NCI-H1694 (cell line): ENCODE data around the gene NXN.
"Not testable (repeated sequence)": the region's sequence is repeated elsewhere in the genome, so short reads cannot be mapped to it uniquely, and the experiment has no call there.

ENCODE experiments used
- DNase-seq: peaks from one replicate; lab custom pipeline; 2025; lab: John Stamatoyannopoulos, UW

NXN gene

GRCh38 chr17:953767-954166 is 25.8 kb downstream of the NXN start:
- DNase-seq = no peak

GRCh38 chr17:952592-952991 is 27.0 kb downstream of the NXN start:
- DNase-seq = not testable (repeated sequence)

DNA sequence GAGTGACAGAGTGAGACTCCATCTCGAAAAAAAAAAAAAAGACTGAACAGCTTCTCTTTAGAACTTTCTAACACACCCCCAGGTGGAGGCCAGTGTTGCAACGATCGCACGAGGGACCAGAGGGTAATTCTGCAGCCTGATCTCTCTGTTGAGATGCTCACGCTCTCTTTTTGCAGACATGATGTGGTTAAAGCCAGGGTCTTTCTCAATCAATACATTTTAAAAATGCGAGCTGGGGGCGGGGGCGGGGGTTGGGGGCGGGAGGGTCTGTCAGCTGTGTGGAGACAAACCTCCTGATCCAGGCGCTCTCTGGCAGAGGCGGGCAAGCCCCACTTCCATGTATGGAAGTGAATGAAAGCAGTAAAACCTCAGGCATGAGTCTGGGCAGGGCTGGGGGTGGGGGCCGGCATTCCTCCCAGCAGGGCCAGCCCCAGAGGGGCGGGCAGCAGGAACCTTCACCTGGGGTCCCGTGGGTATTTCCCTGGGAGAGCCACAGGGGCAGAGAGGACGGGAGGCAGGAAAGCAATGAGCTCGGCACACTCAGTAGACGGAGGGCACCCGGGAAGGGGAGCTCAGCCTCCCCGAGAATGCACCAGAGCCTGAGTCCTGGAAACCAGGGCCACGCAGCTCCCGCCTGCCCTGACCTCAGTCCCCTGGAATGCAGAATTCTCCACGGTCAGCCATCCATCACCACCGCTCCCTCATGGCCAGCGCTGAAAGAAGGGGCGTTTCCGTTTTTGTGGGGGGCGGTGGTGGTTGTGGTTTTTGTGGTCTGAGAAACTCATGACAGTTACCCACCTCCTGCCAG is 28.0 kb downstream of the NXN start:
- DNase-seq = no peak

DNA sequence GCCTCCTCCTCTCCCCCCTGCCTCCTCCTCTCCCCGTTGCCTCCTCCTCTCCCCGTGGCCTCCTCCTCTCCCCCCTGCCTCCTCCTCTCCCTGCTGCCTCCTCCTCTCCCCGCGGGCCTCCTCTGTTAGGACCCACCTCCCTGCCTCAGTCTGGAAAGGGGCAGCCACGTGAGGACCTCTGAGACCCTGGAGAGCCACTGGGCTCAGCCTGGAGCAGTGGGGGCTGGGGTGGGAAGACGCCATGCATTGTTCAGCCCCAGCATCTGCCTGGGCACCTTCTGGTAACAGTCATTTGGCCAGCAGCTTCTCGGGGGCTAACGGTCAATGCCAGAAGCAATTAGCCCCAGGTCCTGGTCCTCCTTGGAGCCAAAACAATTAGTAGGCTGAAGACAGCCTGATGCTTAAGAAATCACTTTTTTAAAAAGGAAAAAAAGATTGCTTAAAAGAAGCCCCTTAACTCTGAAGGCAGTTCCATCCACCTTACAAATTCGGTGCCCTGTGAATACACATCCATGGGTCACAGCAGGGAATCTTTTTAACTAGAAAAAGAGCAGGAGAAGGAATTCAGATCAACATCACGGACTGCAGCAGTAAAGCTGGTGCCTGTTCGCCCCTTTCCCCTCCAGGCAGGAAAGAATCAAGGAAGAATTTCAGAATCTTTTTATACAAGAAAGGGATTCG is 29.8 kb downstream of the NXN start:
- no peak for DNase-seq

DNA sequence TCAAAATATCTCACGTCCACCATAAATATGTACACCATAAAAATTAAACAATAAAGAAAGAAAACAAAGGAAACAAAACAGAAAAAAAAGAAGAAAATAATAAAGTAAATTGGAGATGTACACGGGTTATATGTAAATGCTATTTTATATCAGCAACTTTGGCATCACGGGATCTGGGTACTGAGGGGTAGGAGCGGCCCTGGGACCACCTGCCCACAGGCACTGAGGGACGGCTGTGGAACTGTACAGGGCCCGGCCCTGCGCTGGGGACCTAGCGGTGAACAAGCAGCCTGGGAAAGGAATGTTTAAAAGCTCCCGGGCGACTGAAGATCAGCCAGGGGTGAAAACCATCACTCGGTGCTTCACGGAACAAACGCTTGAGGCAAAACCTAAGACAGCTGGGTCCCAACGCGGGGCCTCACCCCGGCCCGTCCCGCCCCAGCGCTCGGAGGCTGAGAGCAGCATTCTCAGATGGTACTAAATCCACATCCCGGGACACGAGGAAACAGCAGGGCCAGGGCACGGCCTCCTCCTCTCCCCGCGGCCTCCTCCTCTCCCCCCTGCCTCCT is 31.2 kb downstream of the NXN start:
- no peak for DNase-seq

GRCh38 chr17:946510-947236 is 32.9 kb downstream of the NXN start:
- no peak for DNase-seq

DNA sequence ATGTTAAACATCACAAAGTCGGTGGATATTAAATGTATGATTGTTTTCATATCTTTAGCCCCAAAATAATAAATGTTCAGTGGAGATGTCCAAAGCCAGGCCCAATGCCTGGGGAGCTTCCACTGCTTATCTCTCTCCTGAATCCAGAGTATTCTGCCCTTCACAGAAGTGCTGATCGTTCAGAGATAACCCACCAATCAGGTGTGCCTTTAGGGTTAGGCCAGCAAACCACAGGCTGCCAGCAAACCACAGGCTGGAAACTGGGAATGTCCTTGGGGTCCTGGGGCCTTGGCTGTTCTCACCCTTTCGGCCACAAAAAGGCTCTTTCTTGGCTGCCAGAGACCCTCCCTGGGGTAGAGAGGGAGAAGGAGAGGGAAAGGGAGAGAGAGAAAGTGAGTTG is 33.9 kb downstream of the NXN start:
- no peak for DNase-seq

GRCh38 chr17:944266-944826 is 35.2 kb downstream of the NXN start:
- no peak for DNase-seq

DNA sequence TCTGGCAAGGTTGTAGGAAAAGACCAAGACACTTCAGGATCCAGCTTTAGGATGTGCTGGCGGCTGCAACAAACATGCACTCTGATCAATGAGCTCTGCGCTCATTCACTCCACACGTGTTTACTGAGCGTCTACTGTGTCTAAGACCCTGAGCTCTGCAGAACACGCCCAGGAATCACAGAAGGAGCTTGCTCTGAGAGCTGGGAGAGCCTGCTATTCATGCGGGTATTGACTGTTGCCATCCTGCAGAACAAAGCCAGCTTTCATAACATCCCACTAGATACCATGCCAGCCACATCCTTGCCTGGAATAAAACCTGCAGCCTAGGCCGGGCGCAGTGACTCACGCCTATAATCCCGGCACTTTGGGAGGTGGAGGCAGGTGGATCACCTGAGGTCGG is 44.1 kb downstream of the NXN start:
- DNase-seq = no peak

DNA sequence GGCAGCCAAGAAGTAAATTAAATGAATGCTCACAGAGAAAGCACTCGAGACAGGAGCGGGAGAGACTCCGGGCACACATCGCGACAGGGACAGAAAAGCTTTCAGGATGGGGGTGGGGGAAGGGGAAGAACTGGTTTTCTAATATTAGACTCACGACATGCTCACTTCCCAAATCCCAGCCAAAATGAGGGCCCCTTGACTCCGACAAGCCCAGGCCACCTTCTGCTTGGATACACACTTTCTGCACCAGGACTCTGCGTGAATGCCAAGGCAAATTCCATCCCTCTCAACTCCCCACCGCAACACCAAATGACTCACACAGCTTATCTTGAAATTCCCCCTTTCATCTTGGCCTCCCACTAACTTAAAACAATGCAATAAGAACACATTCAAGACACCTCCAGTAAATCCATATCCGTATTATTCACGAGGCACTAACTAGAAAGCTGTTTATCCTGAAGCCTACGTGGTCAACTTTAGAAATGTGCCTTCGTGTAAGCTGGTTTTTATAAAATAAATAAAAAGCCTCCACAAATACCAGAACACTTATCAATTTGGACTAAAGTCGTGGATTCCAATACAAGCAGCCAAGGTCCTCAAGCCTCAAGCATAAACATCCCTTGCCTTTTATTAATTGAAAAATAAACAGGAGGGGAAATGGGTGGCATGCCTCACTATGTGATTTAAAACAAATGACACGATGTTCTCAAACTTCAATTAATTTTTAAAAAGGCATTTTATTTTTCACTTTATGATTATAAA is 46.1 kb downstream of the NXN start:
- no peak for DNase-seq

DNA sequence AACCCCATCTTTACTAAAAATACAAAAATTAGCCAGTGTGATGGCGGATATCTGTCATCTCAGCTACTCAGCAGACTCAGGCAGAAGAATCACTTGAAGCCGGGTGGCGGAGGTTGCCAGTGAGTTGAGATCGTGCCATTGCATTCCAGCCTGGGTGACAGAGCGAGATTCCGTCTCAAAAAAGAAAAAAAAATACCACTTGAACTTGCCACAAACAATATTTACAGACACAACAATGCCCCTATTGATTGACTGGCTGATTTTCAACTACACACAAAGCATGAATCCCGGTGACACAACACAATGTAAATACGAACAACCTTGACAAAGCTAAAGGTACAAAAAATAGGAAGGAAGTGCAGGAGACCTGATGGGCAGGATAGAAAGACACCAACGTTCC is 49.3 kb downstream of the NXN start:
- no peak for DNase-seq

DNA sequence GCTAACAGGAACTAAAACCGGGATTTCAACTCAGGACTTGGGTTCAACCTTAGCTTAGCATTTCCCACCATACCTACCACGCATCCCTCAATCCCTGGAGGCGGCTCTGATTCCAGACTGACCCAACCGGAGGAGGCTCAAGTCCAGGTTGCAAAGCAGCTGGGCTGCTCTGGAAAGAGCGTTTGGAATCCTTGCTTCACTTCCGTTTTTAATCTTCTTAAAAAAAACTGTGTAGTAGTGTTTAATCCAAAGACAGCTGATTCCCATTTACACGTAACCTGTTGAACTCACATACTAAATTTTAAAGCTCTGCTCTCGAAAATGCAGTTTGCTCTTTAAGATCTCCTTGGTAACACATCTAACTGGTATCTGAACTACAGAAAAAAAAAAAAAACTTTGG is 50.0 kb downstream of the NXN start:
- DNase-seq = no peak

DNA sequence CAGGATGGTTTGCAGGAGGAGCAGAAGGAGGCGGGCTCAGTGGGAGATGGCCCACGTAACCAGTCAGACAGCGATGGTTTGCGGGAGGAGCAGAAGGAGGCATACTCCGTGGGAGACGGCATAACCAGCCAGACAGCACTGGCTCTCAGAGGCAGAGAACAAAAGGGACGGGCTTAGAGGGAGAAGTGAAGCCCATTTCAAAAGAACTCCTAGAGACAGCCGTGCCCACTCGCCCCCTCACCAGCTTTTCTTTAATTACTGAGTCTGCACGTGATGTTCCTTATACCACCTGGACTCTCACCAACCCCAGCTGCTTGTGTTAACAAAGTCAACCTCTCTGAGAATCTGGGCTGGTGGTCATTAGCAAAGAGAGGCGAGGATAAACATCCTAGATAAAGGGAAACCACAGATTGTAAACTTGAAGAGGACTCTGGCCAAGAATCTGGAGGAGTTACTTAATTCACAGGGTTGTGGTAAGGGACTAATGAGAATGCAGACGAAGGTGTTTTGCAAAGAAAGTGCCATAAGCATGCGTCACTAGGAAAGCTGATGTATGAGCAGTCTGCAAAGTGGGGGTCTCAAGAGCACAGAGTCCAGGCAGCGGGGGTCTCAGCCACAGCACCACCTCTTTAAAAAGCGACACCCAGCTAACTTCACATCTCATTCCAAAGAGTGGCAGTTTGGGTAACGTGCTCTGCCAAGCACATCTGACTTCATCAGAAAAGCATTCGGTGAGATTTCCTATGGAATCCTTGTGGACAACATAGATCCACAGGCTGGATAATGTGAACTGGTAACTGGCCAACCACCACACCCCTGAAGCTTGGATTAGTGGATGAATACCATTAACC is 51.7 kb downstream of the NXN start:
- DNase-seq = no peak

GRCh38 chr17:925817-926216 is 53.8 kb downstream of the NXN start:
- no peak for DNase-seq

GRCh38 chr17:924711-925475 is 54.7 kb downstream of the NXN start:
- DNase-seq = no peak

DNA sequence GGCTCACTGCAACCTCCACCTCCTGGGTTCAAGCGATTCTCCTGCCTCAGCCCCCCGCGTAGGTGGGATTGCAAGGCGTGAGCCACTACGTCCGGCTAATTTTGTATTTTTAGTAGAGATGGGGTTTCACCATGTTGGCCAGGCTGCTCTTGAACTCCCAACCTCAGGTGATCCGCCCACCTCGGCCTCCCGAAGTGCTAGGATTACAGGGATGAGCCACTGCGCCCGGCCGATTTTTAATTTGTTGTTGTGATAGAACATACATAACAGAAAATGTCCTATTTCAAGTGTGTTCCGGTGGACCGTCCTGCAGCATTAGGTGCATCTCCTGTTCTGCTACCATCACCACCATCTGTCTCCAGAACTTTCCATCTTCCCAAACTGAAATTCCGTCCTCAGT is 55.3 kb downstream of the NXN start:
- not testable (repeated sequence) for DNase-seq

- DNase-seq = no peak
These were observed 55.9 kb downstream of the NXN start for GRCh38 chr17:923633-924032.

DNA sequence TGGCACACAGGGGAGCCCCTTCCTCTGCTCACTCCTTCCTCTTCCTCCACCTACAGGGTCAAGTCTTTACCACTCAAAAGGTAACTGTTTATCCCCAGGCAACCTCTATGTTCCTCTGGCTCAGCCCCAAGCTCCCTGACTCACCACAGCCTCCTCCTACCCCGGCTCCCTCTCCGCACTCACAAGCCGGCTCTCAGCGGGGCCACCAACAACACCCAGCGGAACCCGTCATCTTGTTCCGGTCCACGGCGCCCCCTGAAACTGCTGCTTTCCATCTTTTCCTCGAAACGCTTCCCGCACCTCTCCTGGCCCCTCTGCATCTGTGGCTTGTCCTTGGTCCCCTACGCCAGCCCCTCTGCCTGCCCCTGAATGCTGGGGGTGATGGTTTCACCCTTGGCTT is 58.4 kb downstream of the NXN start:
- no peak for DNase-seq

DNA sequence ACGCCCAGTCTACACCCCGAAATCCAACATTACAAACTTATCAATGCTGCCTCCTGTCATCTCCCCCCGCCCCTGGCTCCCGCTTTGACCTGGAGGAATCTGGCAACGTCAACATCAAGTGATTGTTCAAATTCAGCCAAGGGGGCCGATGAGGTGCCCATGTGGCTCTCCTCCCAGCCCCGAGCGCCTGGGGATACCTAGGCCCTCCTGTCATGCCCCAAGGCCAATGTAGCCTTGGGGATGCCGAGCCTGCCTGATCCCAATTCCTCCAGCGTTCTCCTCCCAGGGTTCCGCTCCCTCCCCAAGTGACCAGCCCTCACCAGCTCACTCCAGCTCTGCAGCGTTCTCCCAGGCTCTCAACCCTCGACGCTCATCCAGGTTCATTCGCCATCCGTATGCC is 59.4 kb downstream of the NXN start:
- no peak for DNase-seq
